SW480 (cell line): Measurements from ENCODE around the gene ZNF222.

Experiments used
- DNase-seq: peaks from one replicate; pipeline ENCODE4 v3.0.0-alpha.2; 2016; ENCODE audit warnings: low spot score

The ZNF222 gene

GRCh38 chr19:44055870-44056269, 30.7 kb downstream of the ZNF222 start:
- no peak for DNase-seq

DNA sequence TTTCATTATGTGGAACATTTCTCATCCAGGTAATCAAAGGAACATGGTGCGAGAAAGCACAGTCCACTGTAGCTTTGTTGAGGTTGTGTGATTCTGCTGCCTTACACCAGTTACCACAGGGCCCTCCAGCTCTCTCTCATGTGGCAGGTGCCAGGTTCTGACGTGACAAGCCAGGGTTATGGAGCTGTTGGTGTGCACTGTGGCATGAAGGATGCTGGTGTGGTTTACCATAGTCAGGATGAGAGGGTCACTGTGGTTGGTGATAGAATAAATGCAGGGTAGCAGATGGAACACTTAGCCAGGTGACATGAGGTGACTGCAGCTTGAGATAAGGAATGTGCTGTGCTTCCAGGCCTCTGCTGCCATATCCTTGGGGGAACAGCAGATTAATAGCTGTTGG, 34.0 kb downstream of the ZNF222 start:
- no peak for DNase-seq

GRCh38 chr19:44061038-44061437, 35.9 kb downstream of the ZNF222 start:
- no peak for DNase-seq

DNA sequence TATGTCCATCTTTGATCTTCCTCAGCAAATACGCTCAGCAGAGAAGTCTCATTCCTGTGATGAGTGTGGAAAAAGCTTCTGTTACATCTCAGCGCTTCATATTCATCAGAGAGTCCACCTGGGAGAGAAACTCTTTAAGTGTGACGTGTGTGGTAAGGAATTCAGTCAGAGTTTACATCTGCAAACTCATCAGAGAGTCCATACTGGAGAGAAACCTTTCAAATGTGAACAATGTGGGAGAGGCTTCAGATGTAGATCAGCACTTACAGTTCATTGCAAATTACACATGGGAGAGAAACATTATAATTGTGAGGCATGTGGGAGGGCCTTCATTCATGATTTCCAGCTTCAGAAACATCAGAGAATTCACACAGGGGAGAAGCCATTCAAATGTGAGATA, 41.1 kb downstream of the ZNF222 start:
- DNase-seq = no peak

DNA sequence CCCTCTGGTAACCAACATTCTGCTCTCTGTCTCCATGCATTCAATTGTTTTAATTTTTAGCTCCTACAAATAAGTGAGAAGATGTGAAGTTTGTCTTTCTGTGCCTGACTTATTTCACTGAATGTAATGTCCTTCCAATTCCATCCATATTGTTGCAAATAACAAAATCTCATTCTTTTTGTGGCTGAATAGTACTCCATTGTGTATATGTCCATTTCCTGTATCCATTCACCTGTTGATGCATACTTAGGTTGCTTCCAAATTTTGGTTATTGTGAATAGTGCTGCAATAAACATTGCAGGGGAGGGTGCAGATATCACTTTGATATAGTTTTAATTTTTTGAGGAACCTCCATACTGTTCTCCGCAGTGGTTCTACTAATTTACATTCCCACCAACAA, 44.2 kb downstream of the ZNF222 start:
- DNase-seq = no peak

- DNase-seq = peak; percentile 88
These were observed 46.8 kb downstream of the ZNF222 start, which contains the start of gene ZNF284 for GRCh38 chr19:44071824-44072542. ZNF284 (plus strand) TSS chr19:44072159; CDS start chr19:44076390, 4,231 bp downstream.

- DNase-seq = no peak
These were observed 47.6 kb downstream of the ZNF222 start for GRCh38 chr19:44072543-44073401.

- no peak for DNase-seq
These were observed 51.1 kb downstream of the ZNF222 start for GRCh38 chr19:44076325-44076724.
